Ovary (tissue), 3 donors: ENCODE results near the gene HPS1.

Source experiments
- CTCF ChIP-seq, 3 donors: fragments of 450-650 bp in 2 of 3; fragments of 200-600 bp in 1 of 3; IDR thresholded peaks; one replicate each; pipeline versions ENCODE4 v1.5.1 to v1.8.0; 2016 to 2022; ENCODE audit warnings: antibody characterized with exemption in 3 of 3, mild to moderate bottlenecking in 1 of 3
- EP300 ChIP-seq: sonication (generic); formaldehyde crosslinking; IDR thresholded peaks from one replicate; pipeline ENCODE4 v1.6.1; 2017; ENCODE audit warnings: antibody characterized with exemption
- POLR2A ChIP-seq: fragments of 450-650 bp; IDR thresholded peaks from one replicate; pipeline ENCODE4 v1.6.1; 2017; ENCODE audit warnings: antibody characterized with exemption, mild to moderate bottlenecking, moderate library complexity
- donor health status: DM: no; HTN: no; CAD: no.

- TF ChIP-seq CTCF (IDR thresholded peaks at IDR 0.05) (no peak), EP300 (no peak), POLR2A (no peak)
Observed at GRCh38 chr10:98415731-98416119, 31.0 kb downstream of the HPS1 start.
